ENCODE data around the gene RHBDL1. TPM values are rescaled to one million over a fixed set of nuclear protein-coding genes. Genes with fewer than 3 reads are reported as not detected.
A peak's percentile ranks its signal among the peaks of the same experiment; 100 is the strongest.

Gene RHBDL1
- polyA plus RNA-seq, 1 donor from 2014 or later = 7.2 TPM

GRCh38 chr16:702341-702740 lies 26.9 kb downstream of the RHBDL1 start:
- Histone ChIP-seq H3K9me3 (ENCODE audit: low read length) (no peaks in the 10 kb centered on the region), H3K9ac (ENCODE audit: low read length) (no peak overlapping the region), H3K36me3 (ENCODE audit: insufficient read depth, low read length) (no peaks in the 10 kb centered on the region), H3K27ac (ENCODE audit: low read length) (no peak overlapping the region), H3F3A (ENCODE audit: insufficient read depth, low read length, poor library complexity, severe bottlenecking) (no peaks in the 10 kb centered on the region), H2AFZ (ENCODE audit: low read depth, low read length) (no peak overlapping the region), H3K27me3 (ENCODE audit: insufficient read depth, low read depth, low read length) (peaks cover 31% of the 10 kb centered on the region), H3K4me3 (ENCODE audit: low read length) (peak overlapping the region; percentile 62), H3K79me2 (replicated peaks; ENCODE audit: insufficient read depth, low read length) (peaks cover 43% of the 10 kb centered on the region), H3K4me2 (ENCODE audit: low read length) (no peak overlapping the region), H3K9me2 (ENCODE audit: insufficient read depth, low read length) (no peaks in the 10 kb centered on the region), H4K20me1 (ENCODE audit: insufficient read depth) (peaks cover 50% of the 10 kb centered on the region)
- TF ChIP-seq SMC3 (conservative IDR thresholded peaks at IDR 0.05; ENCODE audit: poor library complexity) (no peak), POLR2AphosphoS5 (IDR thresholded peaks at IDR 0.05) (no peak), TAF1 (IDR thresholded peaks at IDR 0.05; ENCODE audit: low read depth) (no peak), RAD21 (conservative IDR thresholded peaks at IDR 0.05) (no peak), REST (IDR thresholded peaks at IDR 0.05; ENCODE audit: borderline replicate concordance) (no peak), MXI1 (conservative IDR thresholded peaks at IDR 0.05; ENCODE audit: poor library complexity, severe bottlenecking) (no peak)
- TF ChIP-seq, protein P1, sequence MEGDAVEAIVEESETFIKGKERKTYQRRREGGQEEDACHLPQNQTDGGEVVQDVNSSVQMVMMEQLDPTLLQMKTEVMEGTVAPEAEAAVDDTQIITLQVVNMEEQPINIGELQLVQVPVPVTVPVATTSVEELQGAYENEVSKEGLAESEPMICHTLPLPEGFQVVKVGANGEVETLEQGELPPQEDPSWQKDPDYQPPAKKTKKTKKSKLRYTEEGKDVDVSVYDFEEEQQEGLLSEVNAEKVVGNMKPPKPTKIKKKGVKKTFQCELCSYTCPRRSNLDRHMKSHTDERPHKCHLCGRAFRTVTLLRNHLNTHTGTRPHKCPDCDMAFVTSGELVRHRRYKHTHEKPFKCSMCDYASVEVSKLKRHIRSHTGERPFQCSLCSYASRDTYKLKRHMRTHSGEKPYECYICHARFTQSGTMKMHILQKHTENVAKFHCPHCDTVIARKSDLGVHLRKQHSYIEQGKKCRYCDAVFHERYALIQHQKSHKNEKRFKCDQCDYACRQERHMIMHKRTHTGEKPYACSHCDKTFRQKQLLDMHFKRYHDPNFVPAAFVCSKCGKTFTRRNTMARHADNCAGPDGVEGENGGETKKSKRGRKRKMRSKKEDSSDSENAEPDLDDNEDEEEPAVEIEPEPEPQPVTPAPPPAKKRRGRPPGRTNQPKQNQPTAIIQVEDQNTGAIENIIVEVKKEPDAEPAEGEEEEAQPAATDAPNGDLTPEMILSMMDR (IDR thresholded peaks at IDR 0.05; ENCODE audit: poor library complexity, severe bottlenecking) = no peak

- H3K9ac ChIP-seq (ENCODE audit: low read length) = no peak overlapping the region
- H3K9me3 ChIP-seq (ENCODE audit: low read length) = no peaks in the 10 kb centered on the region
- peak overlapping the region; percentile 96 for H3K4me3 ChIP-seq (ENCODE audit: low read length)
- H3K9me2 ChIP-seq (ENCODE audit: insufficient read depth, low read length) = no peaks in the 10 kb centered on the region
- no peaks in the 10 kb centered on the region for H3F3A ChIP-seq (ENCODE audit: insufficient read depth, low read length, poor library complexity, severe bottlenecking)
- peaks cover 50% of the 10 kb centered on the region for H4K20me1 ChIP-seq (ENCODE audit: insufficient read depth)
- no peak overlapping the region for H2AFZ ChIP-seq (ENCODE audit: low read depth, low read length)
- no peaks in the 10 kb centered on the region for H3K36me3 ChIP-seq (ENCODE audit: insufficient read depth, low read length)
- TF ChIP-seq REST (IDR thresholded peaks at IDR 0.05; ENCODE audit: borderline replicate concordance) = no peak
- no peak for TF ChIP-seq EZH2 (IDR thresholded peaks at IDR 0.05; ENCODE audit: borderline replicate concordance, insufficient read depth, low read length, poor library complexity, severe bottlenecking)
- no peak for TF ChIP-seq TAF1 (IDR thresholded peaks at IDR 0.05; ENCODE audit: low read depth)
- TF ChIP-seq SMC3 (conservative IDR thresholded peaks at IDR 0.05; ENCODE audit: poor library complexity) = no peak
- no peak for TF ChIP-seq MXI1 (conservative IDR thresholded peaks at IDR 0.05; ENCODE audit: poor library complexity, severe bottlenecking)
- TF ChIP-seq EP300 (conservative IDR thresholded peaks at IDR 0.05; ENCODE audit: poor library complexity, severe bottlenecking) = no peak
- TF ChIP-seq, protein P1 (IDR thresholded peaks at IDR 0.05; ENCODE audit: poor library complexity, severe bottlenecking) = no peak
- TF ChIP-seq RAD21 (conservative IDR thresholded peaks at IDR 0.05) = no peak
- no peak for TF ChIP-seq POLR2AphosphoS5 (IDR thresholded peaks at IDR 0.05)
- H3K27ac ChIP-seq (ENCODE audit: low read length) = no peak overlapping the region
- peaks cover 31% of the 10 kb centered on the region for H3K27me3 ChIP-seq (ENCODE audit: insufficient read depth, low read depth, low read length)
- peaks cover 43% of the 10 kb centered on the region for H3K79me2 ChIP-seq (replicated peaks; ENCODE audit: insufficient read depth, low read length)
- no peak overlapping the region for H3K4me2 ChIP-seq (ENCODE audit: low read length)
Measured at GRCh38 chr16:703406-703805, 27.9 kb downstream of the RHBDL1 start.
